ENCODE measurements around the gene RBCK1. TPM values are rescaled to one million over a fixed set of nuclear protein-coding genes. Genes with fewer than 3 reads are reported as not detected.

RBCK1 gene
- total RNA-seq, 4 donors from 2014 or later = 75.7 to 85.6 (median 80.7) TPM

DNA sequence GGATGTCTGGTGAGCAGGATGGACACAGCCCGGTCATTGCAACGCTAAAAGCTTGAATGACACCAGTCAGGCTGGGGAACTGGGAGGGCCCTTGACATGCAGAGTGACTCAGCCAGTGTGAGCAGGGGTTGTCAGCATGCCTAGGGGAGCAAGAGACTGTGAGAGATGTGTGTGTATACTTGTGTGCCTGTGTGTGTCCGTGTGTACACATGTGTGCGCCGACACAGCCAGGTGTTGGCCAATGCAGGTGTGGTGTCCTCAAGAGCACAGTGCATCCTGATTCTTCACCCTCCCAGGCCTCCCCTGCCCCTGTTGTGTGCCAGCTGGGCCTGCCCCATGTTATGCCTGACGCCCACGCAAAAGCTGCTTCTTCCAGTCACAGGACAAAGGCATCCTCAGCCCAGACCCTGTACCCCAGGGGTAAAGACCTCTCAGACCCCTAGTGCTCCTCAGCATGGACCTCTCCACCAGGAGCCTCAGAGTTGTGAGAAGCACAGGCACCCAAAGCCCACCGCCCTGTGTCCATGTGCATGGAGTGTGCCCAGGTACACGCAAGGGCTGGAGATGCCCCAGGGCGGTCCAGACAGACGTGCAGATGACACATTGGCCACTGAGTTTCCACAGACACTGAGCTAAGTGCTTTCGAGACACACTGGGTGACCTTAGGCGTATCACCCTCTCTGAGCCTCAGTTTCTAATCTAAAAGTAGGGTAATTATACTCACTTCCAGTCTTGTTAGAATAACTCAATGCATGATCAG lies 44.6 kb upstream of the RBCK1 start:
- intact Hi-C loops (cut with DNase I) = no loop called here
- WGBS = 79% methylated on average over 9 of the region's 13 CpGs
- no peak for DNase-seq (ENCODE audit: extremely low spot score)

DNA sequence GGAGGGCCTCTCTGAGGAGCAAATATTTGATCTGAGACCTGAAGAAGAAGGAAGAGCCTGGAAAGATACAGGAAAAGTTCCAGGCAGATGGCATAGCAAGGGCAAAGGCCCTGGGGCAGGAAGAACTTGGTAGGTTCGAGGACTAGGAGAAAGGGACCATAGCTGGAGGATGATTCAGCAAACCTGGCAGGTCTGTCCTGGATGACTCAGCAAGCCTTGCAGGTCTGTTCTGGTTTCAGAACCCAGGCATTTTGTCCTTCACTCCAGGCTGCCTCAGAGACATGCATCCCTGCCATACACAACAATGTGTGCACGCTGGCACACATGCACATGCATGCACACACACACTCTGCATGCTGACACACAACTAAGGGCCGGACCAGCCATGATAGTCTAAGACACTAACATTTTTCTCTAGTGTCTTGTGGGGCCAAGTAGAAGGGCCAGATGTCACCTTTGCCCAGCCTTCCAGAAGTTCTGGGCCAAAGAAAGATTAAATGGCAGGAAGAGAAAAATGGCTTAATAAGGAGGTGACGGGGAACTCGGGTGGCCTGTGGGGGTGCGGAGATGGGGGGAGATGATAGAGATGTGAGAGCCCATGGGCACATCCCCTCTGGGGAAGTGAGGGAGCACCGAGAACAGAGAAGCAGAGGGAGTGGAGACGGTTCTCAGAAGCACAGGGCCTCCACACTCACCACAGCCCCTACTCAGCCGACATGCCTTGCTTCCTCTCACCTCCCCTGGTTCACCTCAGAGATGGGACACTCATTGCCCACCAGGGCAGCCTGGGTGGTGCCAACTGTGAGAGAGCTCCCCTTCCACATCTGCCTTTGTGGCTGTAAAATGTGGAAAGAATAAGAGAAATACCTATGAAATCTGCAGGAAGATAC lies 42.9 kb upstream of the RBCK1 start:
- no peaks in the 10 kb centered on the region for H3K36me3 ChIP-seq
- intact Hi-C loops (cut with DNase I) = no loop called here
- H3K4me3 ChIP-seq = no peak overlapping the region
- H3K27ac ChIP-seq (replicated peaks in 1 of 4) = no peak overlapping the region
- 81% methylated on average over 9 of the region's 9 CpGs for WGBS
- no peaks in the 10 kb centered on the region for H3K27me3 ChIP-seq
- TF ChIP-seq POLR2A (IDR thresholded peaks at IDR 0.05; ENCODE audit: low read depth) (no peak), EP300 (IDR thresholded peaks at IDR 0.05) (no peak), POLR2AphosphoS5 (IDR thresholded peaks at IDR 0.05) (no peak)
- TF ChIP-seq, protein P1, sequence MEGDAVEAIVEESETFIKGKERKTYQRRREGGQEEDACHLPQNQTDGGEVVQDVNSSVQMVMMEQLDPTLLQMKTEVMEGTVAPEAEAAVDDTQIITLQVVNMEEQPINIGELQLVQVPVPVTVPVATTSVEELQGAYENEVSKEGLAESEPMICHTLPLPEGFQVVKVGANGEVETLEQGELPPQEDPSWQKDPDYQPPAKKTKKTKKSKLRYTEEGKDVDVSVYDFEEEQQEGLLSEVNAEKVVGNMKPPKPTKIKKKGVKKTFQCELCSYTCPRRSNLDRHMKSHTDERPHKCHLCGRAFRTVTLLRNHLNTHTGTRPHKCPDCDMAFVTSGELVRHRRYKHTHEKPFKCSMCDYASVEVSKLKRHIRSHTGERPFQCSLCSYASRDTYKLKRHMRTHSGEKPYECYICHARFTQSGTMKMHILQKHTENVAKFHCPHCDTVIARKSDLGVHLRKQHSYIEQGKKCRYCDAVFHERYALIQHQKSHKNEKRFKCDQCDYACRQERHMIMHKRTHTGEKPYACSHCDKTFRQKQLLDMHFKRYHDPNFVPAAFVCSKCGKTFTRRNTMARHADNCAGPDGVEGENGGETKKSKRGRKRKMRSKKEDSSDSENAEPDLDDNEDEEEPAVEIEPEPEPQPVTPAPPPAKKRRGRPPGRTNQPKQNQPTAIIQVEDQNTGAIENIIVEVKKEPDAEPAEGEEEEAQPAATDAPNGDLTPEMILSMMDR (IDR thresholded peaks at IDR 0.05) = no peak
- DNase-seq (ENCODE audit: extremely low spot score) = no peak
- peaks cover 5 to 9% (median 6%) of the 10 kb centered on the region in 4 donors for H3K4me1 ChIP-seq
- no peaks in the 10 kb centered on the region for H3K9me3 ChIP-seq

More for the DNA sequence above, 44.6 kb upstream of the RBCK1 start:
- Histone ChIP-seq H3K4me3 (no peak overlapping the region), H3K36me3 (no peaks in the 10 kb centered on the region), H3K27ac (replicated peaks in 1 of 4) (no peak overlapping the region), H3K9me3 (no peaks in the 10 kb centered on the region), H3K27me3 (no peaks in the 10 kb centered on the region), H3K4me1 (peaks cover 5 to 9% (median 6%) of the 10 kb centered on the region in 4 donors)
- TF ChIP-seq EP300 (IDR thresholded peaks at IDR 0.05) = no peak
- TF ChIP-seq, protein P1 (IDR thresholded peaks at IDR 0.05) = no peak
- no peak for TF ChIP-seq POLR2AphosphoS5 (IDR thresholded peaks at IDR 0.05)
- no peak for TF ChIP-seq POLR2A (IDR thresholded peaks at IDR 0.05; ENCODE audit: low read depth)

- H3K27me3 ChIP-seq = no peaks in the 10 kb centered on the region
- no peak overlapping the region for H3K4me3 ChIP-seq
- WGBS = 74% methylated on average over 7 of the region's 7 CpGs
- H3K4me1 ChIP-seq = peaks cover 5 to 12% (median 7%) of the 10 kb centered on the region in 4 donors
- intact Hi-C loops (cut with DNase I) = no loop called here
- no peaks in the 10 kb centered on the region for H3K9me3 ChIP-seq
- no peaks in the 10 kb centered on the region for H3K36me3 ChIP-seq
- TF ChIP-seq, protein P1 (IDR thresholded peaks at IDR 0.05) = no peak
- no peak for TF ChIP-seq POLR2AphosphoS5 (IDR thresholded peaks at IDR 0.05)
- no peak for TF ChIP-seq EP300 (IDR thresholded peaks at IDR 0.05)
- no peak for TF ChIP-seq POLR2A (IDR thresholded peaks at IDR 0.05; ENCODE audit: low read depth)
- H3K27ac ChIP-seq (replicated peaks in 1 of 4) = no peak overlapping the region
- no peak for DNase-seq (ENCODE audit: extremely low spot score)
These were observed 41.9 kb upstream of the RBCK1 start for GRCh38 chr20:366041-366718.

DNA sequence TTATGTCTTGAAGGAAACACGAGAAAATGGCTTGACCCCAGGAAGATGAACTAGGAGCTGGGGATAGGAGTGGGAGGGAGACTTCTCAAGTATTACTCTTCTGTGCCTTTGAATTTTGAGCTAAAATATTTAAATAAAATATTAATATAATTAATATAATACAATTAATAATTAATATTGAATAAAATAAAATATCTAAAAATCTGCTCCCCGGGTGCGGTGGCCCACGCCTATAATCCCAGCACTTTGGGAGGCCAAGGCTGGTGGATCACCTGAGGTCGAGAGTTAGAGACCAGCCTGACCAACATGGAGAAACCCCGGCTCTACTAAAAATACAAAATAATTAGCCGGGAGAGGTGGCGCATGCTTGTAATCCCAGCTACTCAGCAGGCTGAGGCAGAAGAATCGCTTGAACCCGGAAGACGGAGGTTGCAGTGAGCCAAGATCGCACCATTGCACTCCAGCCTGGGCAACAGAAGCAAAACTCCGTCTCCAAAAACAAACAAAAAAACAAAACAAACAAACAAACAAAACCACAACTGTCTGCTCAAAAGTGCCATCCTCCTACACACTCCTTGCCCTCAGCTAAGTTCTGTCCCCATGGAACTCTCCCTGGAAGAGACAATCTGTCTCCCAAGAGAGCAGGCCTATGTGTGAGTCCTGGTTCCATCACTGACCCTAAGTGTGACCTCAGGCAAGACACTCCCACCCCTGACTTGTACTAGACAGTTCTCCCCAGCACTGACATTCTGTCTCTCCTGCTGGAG lies 41.2 kb upstream of the RBCK1 start:
- no peaks in the 10 kb centered on the region for H3K27me3 ChIP-seq
- H3K36me3 ChIP-seq = no peaks in the 10 kb centered on the region
- intact Hi-C loops (cut with DNase I) = no loop called here
- no peak for DNase-seq (ENCODE audit: extremely low spot score)
- H3K27ac ChIP-seq (replicated peaks in 1 of 4) = no peak overlapping the region
- TF ChIP-seq EP300 (IDR thresholded peaks at IDR 0.05) (no peak), POLR2A (IDR thresholded peaks at IDR 0.05; ENCODE audit: low read depth) (no peak), POLR2AphosphoS5 (IDR thresholded peaks at IDR 0.05) (no peak)
- TF ChIP-seq, protein P1 (IDR thresholded peaks at IDR 0.05) = no peak
- peaks cover 10 to 20% (median 14%) of the 10 kb centered on the region in 4 donors for H3K4me1 ChIP-seq
- H3K9me3 ChIP-seq = no peaks in the 10 kb centered on the region
- no peak overlapping the region for H3K4me3 ChIP-seq
- WGBS = 81% methylated on average over 12 of the region's 13 CpGs

Measured in esophagus muscularis mucosa (tissue), 4 donors.